HEK293T (cell line): Measurements from ENCODE around the gene RNU7-1.
A peak's percentile ranks its signal among the peaks of the same experiment; 100 is the strongest.
"Not testable (repeated sequence)": the region's sequence is repeated elsewhere in the genome, so short reads cannot be mapped to it uniquely, and the experiment has no call there.

Experiments used
- CTCF ChIA-PET: fragments of 350-600 bp; formaldehyde crosslinking; extraction: SDS; loops from one replicate; lab custom pipeline; 2021; ENCODE audit warnings: antibody characterized with exemption, inconsistent platforms; lab: Yijun Ruan, JAX
- POLR2A ChIA-PET: fragments of 350-600 bp; formaldehyde crosslinking; extraction: SDS; loops from one replicate; lab custom pipeline; 2020; ENCODE audit warnings: antibody characterized with exemption, inconsistent platforms; lab: Yijun Ruan, JAX
- DNase-seq: peaks from one replicate; pipeline ENCODE4 v3.0.0; 2012; ENCODE audit warnings: mixed read lengths; ENCODE audit errors: extremely low spot score
- ARNT ChIP-seq: fragments of 450-650 bp; IDR thresholded peaks from 2 replicates; pipeline ENCODE4 v1.6.1; 2017; ENCODE audit warnings: mild to moderate bottlenecking
- BHLHE40 ChIP-seq: fragments of 450-650 bp; IDR thresholded peaks from 2 replicates; pipeline ENCODE4 v1.6.1; 2016; ENCODE audit warnings: mild to moderate bottlenecking, moderate library complexity, borderline replicate concordance
- CTBP1 ChIP-seq: fragments of 450-650 bp; IDR thresholded peaks from 2 replicates; pipeline ENCODE4 v1.6.1; 2016; ENCODE audit warnings: borderline replicate concordance
- ELF4 ChIP-seq: fragments of 450-650 bp; IDR thresholded peaks from 2 replicates; pipeline ENCODE4 v1.6.1; 2017; ENCODE audit warnings: antibody characterized with exemption
- FOXA1 ChIP-seq: fragments of 450-650 bp; IDR thresholded peaks from 2 replicates; pipeline ENCODE4 v1.6.1; 2016; ENCODE audit warnings: mild to moderate bottlenecking
- FOXK2 ChIP-seq: fragments of 450-650 bp; IDR thresholded peaks from 2 replicates; pipeline ENCODE4 v1.6.1; 2016; ENCODE audit warnings: mild to moderate bottlenecking
- FOXM1 ChIP-seq: fragments of 450-650 bp; IDR thresholded peaks from 2 replicates; pipeline ENCODE4 v1.6.1; 2017; ENCODE audit warnings: mild to moderate bottlenecking, borderline replicate concordance
- HDGF ChIP-seq: fragments of 450-650 bp; IDR thresholded peaks from 2 replicates; pipeline ENCODE4 v1.6.1; 2017; ENCODE audit warnings: antibody characterized with exemption, borderline replicate concordance
- L3MBTL2 ChIP-seq: fragments of 450-650 bp; conservative IDR thresholded peaks from 2 replicates; pipeline ENCODE4 v1.6.1; 2016; ENCODE audit warnings: mild to moderate bottlenecking
- LEF1 ChIP-seq: fragments of 450-650 bp; IDR thresholded peaks from 2 replicates; pipeline ENCODE4 v1.6.1; 2017; ENCODE audit warnings: mild to moderate bottlenecking, borderline replicate concordance
- NFRKB ChIP-seq: fragments of 450-650 bp; IDR thresholded peaks from 2 replicates; pipeline ENCODE4 v1.6.1; 2016; ENCODE audit warnings: mild to moderate bottlenecking, moderate library complexity
- PKNOX1 ChIP-seq: fragments of 450-650 bp; IDR thresholded peaks from 2 replicates; pipeline ENCODE4 v1.6.1; 2016
- SP1 ChIP-seq: fragments of 450-650 bp; IDR thresholded peaks from 2 replicates; pipeline ENCODE4 v1.6.1; 2017
- SUZ12 ChIP-seq: fragments of 450-650 bp; IDR thresholded peaks from 2 replicates; pipeline ENCODE4 v1.6.1; 2016; ENCODE audit warnings: mild to moderate bottlenecking
- TARDBP ChIP-seq: fragments of 450-650 bp; IDR thresholded peaks from 2 replicates; pipeline ENCODE4 v1.6.1; 2016
- ZNF384 ChIP-seq: fragments of 450-650 bp; IDR thresholded peaks from 2 replicates; pipeline ENCODE4 v1.6.1; 2016

Gene RNU7-1

DNA sequence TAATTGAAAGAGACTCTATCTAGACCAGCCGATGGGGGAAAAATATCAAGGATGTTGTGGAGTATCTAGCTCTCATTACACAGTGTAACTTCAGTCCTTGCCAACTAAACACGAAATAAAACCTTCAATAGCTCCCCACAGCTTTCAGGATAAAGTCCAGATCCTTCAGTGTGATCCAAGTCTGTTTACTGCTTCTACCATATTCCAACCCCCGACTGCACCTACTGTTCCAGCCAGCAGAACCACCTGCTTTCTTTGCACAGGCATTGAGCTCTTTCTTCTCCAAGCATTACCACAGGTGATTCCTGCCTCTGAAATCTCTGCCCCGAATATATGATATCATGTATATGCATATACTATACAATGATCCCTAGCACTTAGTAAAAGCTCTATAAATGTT lies 41.2 kb upstream of the RNU7-1 start:
- no peak for TF ChIP-seq SUZ12
- no peak for TF ChIP-seq TARDBP
- TF ChIP-seq ELF4: no peak
- TF ChIP-seq NFRKB: no peak
- no peak for TF ChIP-seq FOXA1
- TF ChIP-seq ARNT: no peak
- TF ChIP-seq LEF1: no peak
- no peak for TF ChIP-seq FOXM1
- no peak for TF ChIP-seq PKNOX1
- TF ChIP-seq CTBP1: no peak
- TF ChIP-seq FOXK2: no peak
- TF ChIP-seq L3MBTL2: no peak
- POLR2A ChIA-PET: interaction anchor here (1.0 to 4.6 kb wide), 4 partner anchors 11 to 50 kb away, joined by 3 to 34 read pairs (median 3); partner anchors contain the start of gene ENO2
- CTCF ChIA-PET: interaction anchor here (1.0 to 2.1 kb wide), 6 partner anchors 11 to 150 kb away, joined by 3 to 10 read pairs (median 6); no protein-coding TSS in a partner anchor

GRCh38 chr12:6903722-6904121 lies 39.9 kb upstream of the RNU7-1 start:
- CTCF ChIA-PET: interaction anchor here (1.0 to 2.1 kb wide), 2 partner anchors 31 to 152 kb away, joined by 3 to 7 read pairs; no protein-coding TSS in a partner anchor

More for the DNA sequence above, 41.2 kb upstream of the RNU7-1 start:
- DNase-seq: no peak

GRCh38 chr12:6904280-6905276 lies 39.0 kb upstream of the RNU7-1 start, which contains the start of gene LRRC23:
TSS of gene LRRC23 (plus strand) at chr12:6904822. CDS start at chr12:6905634, 812 bp downstream.
- POLR2A ChIA-PET: interaction anchor here (0.9 to 4.6 kb wide), 11 partner anchors 10 to 181 kb away, joined by 3 to 34 read pairs (median 5); partner anchors contain the start of genes C12orf57, CDCA3, COPS7A and ENO2
- DNase-seq: peak; percentile 89
- TF ChIP-seq FOXM1 (no peak), LEF1 (no peak), HDGF (no peak), L3MBTL2 (no peak), SP1 (no peak), SUZ12 (no peak), PKNOX1 (no peak), TARDBP (no peak), CTBP1 (no peak), FOXA1 (no peak), ELF4 (no peak), ZNF384 (no peak), FOXK2 (no peak), ARNT (no peak), NFRKB (no peak), BHLHE40 (no peak)
- CTCF ChIA-PET: interaction anchor here (1.1 to 1.5 kb wide), 3 partner anchors 13 to 35 kb away, joined by 3 to 8 read pairs (median 6); no protein-coding TSS in a partner anchor

More at GRCh38 chr12:6903722-6904121, 39.9 kb upstream of the RNU7-1 start:
- POLR2A ChIA-PET: interaction anchor here (1.0 to 4.6 kb wide), 6 partner anchors 11 to 180 kb away, joined by 3 to 34 read pairs (median 9); partner anchors contain the start of genes C12orf57, CDCA3, COPS7A and ENO2
- TF ChIP-seq FOXA1: no peak
- TF ChIP-seq CTBP1: no peak
- no peak for TF ChIP-seq TARDBP
- DNase-seq: no peak

DNA sequence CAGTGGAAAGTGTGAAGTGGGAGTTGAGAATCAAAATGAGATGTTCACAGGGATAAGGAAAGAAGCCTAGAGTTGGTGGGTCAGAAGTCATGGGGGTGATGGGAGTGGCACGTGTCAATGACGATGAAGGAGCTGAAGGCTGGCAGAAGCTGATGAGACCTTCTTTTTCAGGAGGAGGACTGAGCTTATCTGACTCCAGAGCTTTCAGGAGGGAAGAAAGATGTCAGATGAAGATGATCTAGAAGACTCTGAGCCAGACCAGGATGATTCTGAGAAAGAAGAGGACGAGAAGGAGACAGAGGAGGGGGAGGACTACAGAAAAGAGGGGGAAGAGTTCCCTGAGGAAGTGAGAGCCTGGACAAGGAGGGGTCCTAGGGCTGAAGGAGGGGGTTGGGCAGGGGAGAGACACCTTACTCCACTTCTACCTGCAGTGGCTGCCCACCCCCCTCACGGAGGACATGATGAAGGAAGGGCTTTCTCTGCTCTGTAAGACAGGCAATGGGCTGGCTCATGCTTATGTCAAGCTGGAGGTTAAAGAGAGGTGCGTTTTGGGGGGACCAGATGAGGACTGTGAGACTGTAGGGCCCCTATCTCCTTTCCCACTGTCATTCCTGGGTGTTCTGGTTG lies 38.1 kb upstream of the RNU7-1 start:
- DNase-seq: no peak
- POLR2A ChIA-PET: interaction anchor here (0.9 to 4.6 kb wide), 10 partner anchors 9 to 182 kb away, joined by 3 to 34 read pairs (median 6); partner anchors contain the start of genes C12orf57, COPS7A, ENO2 and RNU7-1
- CTCF ChIA-PET: interaction anchor here (0.5 to 1.5 kb wide), 4 partner anchors 14 to 246 kb away, joined by 3 to 8 read pairs (median 4); no protein-coding TSS in a partner anchor
- TF ChIP-seq L3MBTL2: 0 out of 2 replicates have a peak, but pooled peaks have one; percentile 18
- no peak for TF ChIP-seq FOXA1

DNA sequence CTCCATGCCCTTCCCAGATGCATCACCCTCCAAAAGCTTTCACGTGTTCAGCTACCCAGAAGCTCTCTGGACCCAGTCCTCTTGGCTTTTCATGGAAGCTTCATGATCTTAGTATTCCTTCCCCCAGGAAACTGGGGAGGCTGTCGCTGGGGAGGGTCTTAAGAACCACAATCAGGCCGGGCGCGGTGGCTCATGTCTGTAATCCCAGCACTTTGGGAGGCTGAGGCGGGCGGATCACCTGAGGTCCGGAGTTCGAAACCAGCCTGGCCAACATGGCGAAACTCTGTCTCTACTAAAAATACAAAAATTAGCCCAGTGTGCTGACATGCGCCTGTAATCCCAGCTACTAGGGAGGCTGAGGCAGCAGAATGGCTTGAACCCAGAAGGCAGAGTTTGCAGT lies 35.5 kb upstream of the RNU7-1 start:
- not testable (repeated sequence) for DNase-seq
- POLR2A ChIA-PET: interaction anchor here (0.8 to 4.3 kb wide), 5 partner anchors 17 to 57 kb away, joined by 3 to 23 read pairs (median 6); partner anchors contain the start of genes C12orf57, RNU7-1, SPSB2 and TPI1
- CTCF ChIA-PET: interaction anchor here (0.6 to 1.1 kb wide), 3 partner anchors 16 to 17 kb away, joined by 3 read pairs; no protein-coding TSS in a partner anchor
